GM18907 (cell line): ENCODE measurements around the gene THSD7A.
"Not testable (repeated sequence)": the region's sequence is repeated elsewhere in the genome, so short reads cannot be mapped to it uniquely, and the experiment has no call there.

Source experiments
- ATAC-seq: cut with Tn5 transposase; IDR thresholded peaks from one replicate; pipeline ENCODE4 v1.9.1; 2021; ENCODE audit warnings: mild to moderate bottlenecking, moderate library complexity; ENCODE audit not compliant: unreplicated experiment

The THSD7A gene

GRCh38 chr7:11533229-11533820 is 298.7 kb downstream of the THSD7A start:
- no peak for ATAC-seq

DNA sequence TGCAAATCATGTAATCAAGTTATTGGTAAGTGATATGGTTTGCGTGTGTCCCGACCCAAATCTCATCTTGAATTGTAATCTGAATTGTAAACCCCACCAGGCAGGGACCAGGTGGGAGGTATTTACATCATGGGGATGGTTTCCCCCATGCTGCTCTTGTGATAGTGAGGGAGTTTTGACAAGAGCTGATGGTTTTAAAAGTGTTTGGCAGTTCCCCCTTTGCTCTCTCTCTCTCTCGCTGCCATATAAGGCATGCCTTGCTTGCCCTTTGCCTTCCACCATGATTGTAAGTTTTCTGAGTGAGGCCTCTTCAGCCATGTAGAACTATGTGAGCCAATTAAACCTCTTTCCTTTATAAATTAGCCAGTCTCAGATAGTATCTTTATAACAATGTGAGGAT is 302.6 kb downstream of the THSD7A start:
- ATAC-seq: no peak

DNA sequence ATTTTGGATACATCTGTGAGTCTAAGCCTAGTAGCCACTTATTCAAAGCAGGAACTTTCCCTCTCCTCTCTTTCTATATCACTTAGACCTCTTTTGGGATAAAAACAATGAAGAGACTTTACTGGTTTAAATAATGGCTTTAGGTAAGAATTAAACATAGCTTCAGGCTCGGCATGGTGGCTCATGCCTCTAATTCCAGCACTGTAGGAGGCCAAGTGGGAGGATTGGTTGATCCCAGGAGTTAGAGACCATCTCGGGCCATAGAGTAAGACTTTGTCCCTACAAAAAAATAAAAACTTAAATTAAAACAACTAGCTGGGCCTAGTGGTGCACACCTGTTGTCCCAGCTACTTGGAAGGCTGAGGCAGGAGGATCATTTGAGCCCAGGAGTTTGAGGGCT is 304.3 kb downstream of the THSD7A start:
- no peak for ATAC-seq

DNA sequence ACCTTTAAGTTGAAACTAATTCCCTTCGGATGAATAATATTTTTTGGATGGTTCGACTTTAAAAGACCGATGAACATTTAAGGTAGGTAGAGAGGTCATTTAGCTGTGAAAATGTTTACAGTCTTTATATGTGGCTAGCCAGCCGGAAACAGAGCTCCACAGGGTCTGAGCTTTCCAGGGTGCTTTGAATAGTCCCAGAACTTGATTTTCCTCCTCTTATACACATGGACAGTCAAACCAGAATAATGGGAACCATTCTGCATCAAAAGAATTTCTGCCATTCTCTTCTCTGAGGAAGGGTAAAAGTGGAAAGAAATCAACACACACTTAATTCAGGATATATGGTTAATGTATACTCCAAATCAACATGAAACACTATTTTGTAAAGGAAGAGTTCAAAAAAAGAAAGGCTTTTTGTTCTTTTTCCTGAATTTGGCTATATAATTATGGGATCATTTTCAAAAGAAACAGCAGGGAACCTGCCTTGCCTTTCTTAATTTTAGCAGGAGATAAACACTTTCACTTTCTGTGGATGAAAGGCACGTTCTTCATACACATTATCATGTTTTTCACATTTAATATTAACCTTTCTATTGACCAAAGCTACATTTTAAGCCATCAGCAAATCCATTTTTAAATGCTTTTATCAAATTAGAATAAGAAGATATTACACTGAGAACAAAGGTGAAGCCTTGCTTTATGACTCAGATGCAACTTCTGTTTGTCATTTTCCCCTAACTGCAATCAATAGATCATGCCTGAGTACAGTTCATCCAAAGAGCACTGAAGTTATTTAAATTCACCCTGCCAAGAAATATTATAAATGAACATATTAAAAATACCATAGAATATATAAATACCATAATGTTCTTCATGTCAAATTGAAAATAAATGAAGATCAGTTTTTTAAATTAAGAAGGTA is 307.3 kb downstream of the THSD7A start:
- ATAC-seq: no peak

GRCh38 chr7:11521964-11522499 is 310.0 kb downstream of the THSD7A start:
- not testable (repeated sequence) for ATAC-seq

- no peak for ATAC-seq
Observed at GRCh38 chr7:11517853-11518252, 314.1 kb downstream of the THSD7A start.

- no peak for ATAC-seq
Observed at GRCh38 chr7:11516328-11516727, 315.7 kb downstream of the THSD7A start.

DNA sequence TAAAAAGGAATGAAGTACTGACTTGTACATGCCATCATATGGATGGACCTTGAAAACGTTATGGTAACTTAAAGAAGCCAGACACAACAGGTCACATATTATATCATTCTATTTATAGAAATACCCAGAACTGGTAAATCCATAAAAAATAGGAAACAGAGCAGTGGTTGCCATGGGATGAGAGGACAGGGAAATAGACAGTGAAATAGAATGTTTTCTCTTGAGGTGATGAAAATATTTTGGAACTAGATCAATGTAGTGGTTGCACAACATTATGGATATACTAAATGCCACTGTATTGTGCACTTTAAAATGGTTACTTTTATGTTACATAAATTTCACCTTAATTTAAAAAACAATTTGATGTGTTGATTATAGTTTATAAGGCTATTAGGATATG is 318.5 kb downstream of the THSD7A start:
- ATAC-seq: no peak

DNA sequence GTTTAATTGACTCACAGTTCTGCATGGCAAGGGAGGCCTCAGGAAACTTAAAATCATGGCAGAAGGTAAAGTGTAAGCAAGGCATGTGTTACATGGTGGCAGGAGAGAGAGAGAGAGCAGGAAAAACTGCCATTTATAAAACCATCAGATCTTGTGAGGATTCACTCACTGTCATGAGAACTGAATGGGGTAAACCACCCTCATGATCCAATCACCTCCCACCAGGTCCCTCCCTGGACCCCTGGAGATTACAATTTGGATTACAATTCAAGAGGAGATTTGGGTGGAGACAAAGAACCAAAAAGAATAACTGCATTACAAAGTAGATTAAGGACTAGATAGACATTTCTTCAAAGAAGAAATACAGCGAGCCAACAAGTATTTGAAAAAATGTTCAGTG is 324.1 kb downstream of the THSD7A start:
- no peak for ATAC-seq

- no peak for ATAC-seq
Observed at GRCh38 chr7:11506417-11506816, 325.6 kb downstream of the THSD7A start.

GRCh38 chr7:11505471-11505985 is 326.5 kb downstream of the THSD7A start:
- no peak for ATAC-seq

DNA sequence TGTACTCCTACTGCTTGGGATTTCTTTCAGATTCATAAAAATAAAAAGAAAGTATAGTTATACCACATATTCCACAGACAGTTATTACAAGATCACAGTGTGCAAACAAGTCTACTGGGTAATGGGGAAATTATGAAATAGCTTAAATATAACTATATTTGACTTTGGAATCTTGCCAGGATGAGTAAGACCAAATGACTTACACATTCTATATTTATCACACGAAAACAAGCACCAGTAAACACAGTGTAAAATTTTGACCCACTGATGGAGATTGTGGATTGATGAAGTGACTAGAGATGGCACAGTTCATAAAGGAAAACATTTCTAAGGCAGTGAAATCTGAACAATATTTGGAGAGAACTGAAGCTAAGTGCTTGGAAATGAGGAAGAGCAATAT is 339.7 kb downstream of the THSD7A start:
- no peak for ATAC-seq

- no peak for ATAC-seq
Observed at GRCh38 chr7:11491811-11492210, 340.2 kb downstream of the THSD7A start.

DNA sequence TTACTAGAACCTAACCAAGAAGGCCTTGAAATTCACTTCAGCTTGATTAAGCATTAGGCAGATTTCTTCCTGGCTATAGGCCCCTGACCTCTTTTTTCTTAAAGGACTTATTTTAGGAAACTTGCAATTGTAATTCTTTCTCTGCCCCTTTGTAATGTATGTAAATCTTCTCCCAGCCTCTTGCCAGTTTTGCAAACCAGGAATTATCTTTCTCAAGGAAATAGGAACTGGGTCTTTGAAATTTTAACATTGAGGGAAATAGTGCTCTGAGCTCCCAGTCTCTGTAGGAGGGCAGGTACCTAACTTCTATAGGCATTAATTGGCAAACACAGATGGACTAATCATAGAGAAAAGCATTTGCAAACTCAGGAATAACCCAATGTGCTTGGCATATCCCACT is 342.7 kb downstream of the THSD7A start:
- no peak for ATAC-seq

DNA sequence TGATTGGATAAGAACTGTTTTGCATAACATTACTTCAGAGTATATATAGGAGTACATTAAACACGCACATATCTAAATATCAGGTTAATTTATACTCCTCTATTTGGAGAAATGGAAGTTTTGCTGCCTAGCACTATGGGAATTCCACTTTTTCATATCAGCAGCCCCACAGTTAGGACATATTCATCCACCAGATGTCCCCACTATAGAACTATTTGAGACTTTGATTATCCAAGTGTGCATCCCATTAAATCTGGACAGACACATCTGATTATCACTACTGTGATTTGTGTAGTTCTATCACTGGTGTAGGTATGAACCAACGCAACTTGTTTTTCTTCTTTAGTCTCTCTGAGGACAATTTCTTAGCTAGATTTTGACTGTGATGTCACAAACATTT is 345.7 kb downstream of the THSD7A start:
- no peak for ATAC-seq

- ATAC-seq: no peak
Observed at GRCh38 chr7:11485636-11486035, 346.4 kb downstream of the THSD7A start.

DNA sequence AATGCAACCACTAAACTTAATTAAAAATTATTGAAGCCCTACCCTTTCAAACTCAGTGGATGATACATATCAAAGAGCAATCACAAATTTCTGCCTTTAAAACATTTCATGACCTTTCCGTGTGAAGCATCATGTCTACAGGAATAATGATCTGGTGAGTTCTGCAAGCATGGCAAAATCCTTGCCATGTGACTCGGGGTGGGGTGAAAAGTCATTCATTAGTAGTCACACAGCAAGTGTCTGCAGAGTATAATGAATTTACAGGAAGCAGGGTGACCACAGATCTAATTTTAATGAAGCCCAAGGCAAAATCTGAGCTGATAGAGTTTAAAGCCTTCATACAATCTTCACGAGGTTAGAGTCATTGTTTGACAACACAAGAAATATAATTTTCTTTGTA is 351.9 kb downstream of the THSD7A start:
- ATAC-seq: no peak

DNA sequence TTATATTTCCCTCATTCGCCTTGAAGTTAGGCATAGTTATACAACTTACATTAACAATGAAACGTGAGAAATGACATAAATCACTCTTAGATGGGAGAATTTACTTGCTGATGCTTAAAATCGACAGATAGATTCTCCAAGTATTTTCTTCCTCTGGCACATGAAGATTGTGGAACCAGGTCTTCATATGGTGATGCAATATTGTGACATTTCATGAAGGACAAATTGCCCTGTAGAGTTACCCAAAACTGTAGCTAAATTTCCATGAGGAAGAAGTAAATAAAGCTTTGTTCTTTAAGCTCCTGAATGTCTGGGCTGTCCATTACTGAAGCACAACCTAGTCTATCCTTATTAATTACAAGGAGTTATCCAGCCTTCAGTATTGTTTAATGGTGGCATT is 353.1 kb downstream of the THSD7A start:
- ATAC-seq: no peak

DNA sequence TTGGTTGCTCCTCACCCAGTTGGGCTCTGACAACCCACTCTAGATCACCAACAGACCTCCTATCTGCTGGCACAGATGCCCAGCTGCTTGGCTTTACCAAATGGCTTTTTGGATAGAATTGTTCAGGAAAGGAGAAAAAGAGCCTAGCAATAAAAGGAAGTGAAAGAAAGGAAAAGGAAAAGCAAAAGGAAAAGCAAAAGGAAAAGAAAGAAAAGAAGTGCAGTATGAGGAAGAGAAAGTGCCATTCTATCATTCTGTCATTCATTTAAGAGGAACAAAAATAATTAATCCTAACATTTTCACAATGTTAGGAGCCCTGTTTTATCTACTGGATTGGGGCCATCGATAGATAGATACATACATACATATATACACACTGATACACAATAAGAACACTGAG is 353.6 kb downstream of the THSD7A start:
- no peak for ATAC-seq

DNA sequence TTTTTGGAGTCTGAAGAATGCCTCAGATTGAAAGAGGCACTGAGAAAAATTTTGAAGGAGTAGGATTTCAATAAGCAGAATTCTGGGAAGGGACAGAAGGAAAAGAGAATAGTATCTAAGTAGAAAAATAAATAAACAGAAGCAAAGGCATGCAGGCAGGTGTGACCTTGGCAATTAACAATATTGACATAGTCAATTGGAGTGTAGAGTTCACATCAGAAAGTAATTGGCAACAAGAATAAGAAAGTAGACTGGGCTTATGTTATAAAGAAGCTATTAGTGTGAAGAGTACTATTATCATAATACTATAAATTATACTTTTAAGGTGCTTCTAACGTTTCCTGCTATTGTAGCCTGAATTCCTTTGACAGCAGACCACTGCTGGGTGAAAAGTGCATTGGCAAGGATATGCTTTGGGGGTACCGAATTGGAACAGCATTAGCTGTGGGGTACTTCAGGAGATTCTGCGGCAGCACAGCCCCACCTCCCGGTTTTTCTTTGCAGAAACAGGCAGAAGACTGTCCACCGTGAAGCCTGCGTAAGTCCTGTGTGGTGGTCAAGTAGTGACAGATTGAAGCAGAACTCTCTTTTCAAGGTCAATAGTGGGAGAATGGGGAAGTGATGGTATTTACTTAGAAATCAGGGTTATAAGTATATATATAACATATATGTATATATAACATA is 357.0 kb downstream of the THSD7A start:
- ATAC-seq: no peak

- ATAC-seq: no peak
Observed at GRCh38 chr7:11473807-11474424, 358.1 kb downstream of the THSD7A start.
